ENCODE data around the gene NDUFA8.

NDUFA8 gene

DNA sequence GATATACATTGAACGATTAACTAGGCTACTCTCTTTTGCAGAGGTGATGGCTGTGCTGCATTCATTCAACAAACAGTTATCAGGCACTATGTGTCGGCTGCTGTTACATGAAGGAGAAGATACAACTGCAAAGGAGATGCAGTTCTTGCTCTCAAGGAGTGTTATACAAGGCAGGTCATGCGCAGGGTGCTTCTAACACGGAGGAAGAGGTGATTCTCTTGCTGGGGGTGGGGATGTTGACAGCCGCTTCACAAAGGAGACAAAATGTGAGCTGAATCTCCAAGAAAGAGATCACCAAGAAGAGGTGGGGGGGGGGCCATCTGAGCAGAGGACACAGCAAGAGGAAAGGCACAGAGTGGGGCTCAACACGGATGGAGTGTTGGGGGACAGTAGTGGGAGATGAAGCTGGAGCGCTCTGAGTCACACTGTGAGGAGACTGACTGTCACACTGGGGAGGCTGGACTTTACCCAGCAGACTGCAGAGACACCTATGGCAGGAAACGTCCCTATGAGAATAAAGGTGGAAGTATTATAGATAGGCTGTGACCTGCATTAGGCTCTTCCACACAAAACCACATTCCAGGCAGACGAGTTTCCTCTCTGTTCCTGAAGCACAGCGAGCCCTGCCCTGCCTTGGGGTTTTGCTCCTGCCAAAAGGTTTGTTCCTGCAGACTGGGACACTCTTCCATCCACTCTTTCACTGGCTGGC, 20.9 kb downstream of the NDUFA8 start:
- DNase-seq (ENCODE audit: low spot score), result no peak
- no peak for FAIRE-seq

DNA sequence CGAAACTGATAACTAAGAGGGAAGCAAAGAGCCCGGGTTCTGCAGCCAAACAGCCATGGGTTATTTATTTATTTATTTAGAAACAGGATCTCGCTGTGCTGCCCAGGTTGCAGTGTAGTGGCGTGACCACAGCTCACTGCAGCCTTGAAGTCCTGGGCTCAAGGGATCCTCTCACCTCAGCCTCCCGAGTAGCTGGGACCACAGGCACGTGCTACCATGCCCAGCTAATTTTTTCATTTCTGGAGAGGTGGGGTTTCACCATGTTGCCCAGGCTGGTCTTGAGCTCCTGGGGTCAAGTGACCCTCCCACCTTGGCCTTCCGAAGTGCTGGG, 24.1 kb downstream of the NDUFA8 start:
- no peak for FAIRE-seq
- no peak for DNase-seq (ENCODE audit: low spot score)

DNA sequence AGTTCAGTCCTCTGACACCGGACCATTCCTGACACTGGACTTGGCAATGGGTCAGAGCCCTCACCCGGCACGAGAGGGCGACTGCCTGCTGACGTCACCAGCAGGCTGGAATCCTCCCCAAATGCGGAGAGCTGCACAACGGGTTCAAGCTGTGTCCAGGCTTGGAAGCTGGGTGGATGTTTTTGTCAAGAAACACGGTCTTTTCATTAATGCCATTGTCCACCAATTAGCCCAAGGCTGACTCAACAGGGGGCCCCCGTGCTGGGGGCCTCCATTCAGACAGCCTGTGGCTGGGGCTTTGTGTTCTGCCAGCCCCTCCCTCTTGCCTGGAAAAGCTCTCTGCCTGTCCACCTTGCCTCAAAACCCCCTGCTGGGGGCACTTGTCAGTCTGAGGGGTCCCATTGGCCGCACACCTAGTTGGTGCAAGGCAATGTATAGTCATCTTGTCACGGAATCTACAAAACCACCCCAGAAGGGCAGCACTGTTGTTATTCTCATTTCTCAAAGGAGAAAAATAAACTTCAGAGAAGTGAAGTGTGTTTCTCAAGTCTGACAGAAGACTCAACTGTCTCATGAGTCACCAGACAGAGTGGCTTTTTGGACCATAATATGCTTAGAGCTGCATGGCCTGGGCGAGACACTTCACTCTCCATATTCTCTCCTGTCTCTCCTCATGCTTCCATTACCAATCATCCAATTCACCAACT, 24.6 kb downstream of the NDUFA8 start:
- FAIRE-seq, result no peak

DNA sequence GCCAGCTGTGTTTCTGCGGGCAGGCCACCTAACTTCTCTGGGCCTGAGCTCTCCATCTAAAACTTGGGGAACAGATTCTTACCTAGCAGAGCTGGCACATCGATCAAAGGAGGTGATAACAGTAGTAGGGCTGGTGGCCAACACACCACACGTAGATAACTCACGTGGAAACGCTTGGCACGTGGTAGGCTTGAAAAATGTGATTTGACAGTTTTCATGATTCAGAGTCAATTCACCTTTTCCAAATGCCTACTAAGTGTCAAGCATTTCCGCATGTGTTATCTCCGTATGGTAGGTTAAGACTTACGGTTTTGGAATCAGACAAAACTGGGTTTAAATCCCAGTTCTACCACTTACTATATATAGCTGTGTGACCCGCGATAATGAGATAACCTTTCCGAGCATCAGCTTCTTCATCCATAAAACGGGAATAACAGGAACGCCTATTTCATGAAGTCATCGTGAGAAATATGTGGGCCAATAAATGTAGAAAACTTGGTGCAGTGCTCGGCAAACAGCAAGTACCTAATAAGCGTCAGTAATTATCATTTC, 25.5 kb downstream of the NDUFA8 start:
- no peak for FAIRE-seq
- DNase-seq (ENCODE audit: low spot score), result no peak

More for the DNA sequence above, 24.6 kb downstream of the NDUFA8 start:
- no peak for DNase-seq (ENCODE audit: low spot score)

DNA sequence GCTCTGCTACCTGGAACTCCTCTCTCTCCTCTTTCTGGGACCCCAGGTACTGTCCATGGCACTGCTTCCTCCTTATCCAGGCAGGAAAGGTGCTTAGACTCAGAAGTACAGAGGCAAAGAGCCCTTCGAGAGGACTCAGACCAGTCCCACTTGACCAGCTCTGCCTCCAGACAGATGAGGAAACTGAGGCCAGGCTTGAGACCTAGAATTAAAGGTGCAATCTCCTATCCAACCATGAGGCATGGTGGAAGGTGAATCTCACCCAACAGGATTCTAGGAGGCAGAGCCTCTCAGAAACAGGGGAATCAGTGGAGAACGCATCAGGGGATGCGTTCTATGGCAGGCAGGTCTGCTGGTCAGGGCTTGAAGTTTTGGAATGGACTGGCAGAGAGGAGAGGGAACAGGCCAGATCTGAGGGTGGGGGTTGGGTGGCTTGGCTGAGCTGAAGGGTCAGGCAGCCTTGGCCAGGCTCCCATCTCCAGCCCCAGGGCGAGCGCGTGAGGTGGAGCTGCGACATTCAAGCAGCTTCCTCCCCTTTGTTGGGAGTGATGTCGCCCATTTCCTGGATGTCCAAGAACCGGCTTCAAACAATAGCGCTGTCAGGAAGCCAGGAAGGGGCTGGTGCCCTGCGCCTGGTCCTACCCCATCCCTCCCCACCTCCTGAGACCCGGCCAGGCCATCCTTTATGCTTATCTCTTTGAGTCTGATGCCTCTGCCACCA, 26.2 kb downstream of the NDUFA8 start:
- DNase-seq (ENCODE audit: low spot score) (no peak), FAIRE-seq (no peak)

DNA sequence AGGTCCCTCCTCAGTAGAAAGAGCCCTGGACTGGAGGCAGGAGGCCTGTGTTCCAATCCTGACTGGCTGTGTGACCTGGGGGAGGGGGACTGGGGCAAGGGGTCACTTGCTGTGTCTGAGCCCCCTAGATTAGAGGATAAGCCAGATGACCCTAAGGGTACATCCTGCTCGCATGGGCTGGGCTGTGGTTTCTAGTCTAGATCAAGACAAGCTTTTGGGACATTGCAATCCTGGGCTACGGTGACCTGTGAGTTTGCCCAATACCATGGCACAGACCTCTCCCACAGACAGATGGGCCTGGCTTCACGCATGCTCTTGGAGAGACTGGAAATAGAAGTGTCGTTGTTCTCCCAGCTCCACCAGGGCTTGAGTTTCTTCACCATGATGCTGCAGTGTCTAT, 27.0 kb downstream of the NDUFA8 start:
- FAIRE-seq (no peak), DNase-seq (ENCODE audit: low spot score) (no peak)

DNA sequence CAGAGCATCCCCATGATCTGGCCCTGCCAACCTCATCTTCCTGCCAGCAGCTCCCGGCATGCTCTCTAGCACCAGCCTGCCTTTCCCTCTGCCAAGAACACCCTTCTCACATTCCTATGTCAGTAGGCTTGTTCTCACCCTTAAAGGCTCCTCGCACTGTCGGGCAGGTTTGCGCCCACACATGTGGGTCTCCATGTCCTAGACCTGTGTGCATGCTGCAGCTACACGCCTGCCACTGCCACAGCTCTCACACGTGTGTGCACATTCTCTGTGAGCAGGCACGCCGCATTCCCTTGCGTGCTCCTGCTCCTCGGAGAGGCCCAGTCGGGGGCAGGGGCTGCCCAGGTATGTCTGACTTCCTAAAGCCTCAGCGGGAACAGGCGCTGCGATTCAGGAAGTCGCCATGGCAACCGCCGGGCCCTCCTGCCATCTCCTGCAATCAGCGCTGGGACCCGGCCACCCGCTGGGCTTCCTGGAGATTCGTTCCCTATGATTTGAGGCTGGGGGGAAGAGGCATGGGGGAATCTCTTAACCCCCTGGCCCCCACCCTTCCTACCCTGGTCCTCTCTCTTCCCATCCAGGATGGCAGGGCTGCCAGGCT, 28.1 kb downstream of the NDUFA8 start:
- no peak for DNase-seq (ENCODE audit: low spot score)

DNA sequence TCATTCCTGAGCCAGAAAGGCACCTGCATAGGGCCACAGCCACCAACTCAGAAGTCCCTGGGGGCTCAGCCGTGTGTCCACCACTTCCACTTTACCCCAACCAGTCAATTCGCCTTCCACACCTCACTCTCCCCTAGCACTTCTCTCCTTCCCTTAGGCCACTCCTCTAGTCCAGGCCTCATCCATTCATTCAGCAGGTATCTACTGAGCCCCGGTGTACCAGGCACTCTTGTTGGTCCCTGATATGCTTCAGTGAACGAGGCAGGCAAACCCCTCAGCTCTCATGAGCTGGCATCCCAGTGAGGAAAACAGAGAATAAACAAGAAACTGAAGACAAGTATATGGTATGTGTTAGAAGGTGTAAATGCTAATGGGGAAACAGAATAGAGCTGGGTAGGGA, 28.7 kb downstream of the NDUFA8 start:
- FAIRE-seq, result no peak
- DNase-seq (ENCODE audit: low spot score), result no peak

More for the DNA sequence above, 28.1 kb downstream of the NDUFA8 start:
- no peak for FAIRE-seq

DNA sequence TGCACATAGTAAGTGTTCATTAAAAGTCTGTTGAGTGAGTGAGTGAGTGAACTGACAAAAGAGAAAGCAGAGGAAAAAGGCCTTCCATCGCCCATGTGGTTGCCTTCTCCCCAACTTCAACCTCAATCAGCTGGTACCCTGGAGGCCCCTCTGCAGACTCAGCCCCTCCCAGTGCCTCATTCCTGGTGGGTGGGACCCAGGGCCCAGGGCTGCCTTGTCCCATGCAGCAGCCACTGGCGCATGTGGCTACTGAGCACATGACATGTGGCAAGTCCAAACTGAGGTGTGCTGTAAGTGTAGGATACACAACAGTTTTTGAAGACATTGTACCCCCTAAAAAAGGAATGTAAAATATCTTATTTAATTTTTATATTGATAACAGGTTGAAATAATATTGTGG, 29.6 kb downstream of the NDUFA8 start:
- no peak for FAIRE-seq

DNA sequence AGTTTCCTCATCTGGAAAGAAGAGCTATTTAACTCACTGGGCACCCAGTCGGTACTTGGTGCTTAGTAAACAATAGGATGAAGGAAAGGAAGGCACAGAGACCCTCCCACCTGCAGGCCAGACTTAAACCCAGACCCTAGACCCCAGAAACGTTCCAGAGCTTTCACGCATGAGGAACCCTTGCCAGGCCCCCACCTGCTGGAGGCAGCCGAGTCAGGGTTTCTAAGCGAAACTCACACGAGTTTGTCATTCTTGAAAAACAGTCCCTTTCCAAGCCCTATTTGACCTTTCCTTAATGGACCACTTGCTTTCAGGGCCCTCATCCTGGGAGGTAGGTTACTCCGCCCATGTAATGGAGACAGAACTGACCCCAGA, 30.6 kb downstream of the NDUFA8 start:
- FAIRE-seq (no peak), DNase-seq (ENCODE audit: low spot score) (no peak)

More for the DNA sequence above, 29.6 kb downstream of the NDUFA8 start:
- no peak for DNase-seq (ENCODE audit: low spot score)

DNA sequence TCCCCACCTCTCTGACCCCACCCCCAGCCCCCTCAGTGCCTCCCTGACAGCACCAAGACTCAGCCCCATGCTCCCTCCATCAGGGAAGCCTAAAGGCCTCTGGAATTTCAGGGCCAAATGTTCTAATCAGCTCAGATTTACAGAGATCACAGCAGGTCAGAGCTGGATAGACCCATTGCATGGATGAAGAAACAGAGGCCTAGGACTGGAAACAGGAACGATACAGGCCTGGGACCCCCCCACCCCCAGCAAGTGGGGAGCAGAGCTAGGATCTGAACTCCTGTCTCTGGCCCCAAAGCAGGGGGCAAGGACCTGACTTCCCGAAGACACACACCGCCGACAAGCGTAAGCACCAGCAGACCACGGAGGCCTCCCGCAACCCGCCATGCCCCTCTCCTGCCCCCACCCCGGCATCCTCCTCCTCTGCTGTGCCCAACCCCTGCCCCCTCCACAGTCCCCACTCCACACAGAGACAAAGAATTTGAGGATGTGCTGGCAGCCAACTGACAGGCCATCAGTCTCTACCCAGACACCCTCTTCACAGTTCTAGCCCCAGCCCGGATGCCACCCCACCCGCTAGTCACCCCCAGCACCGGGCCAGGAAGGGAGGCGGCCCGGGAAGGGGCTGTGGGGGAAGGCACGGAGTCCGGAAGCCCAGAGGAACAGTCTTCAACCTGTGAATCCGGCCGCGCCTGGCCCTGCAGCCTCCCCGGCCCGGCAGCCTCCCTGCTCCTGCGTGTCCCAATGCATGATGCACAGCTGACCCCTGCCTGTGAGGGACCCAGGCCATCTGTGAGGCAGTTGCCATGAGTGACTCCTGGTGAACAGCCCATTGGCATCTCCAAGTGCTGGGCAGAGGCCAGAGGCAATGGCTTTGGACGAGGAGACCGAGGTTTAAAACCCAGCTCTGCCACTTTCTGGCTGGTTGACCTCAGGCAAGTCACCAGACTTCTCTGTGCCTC, 31.3 kb downstream of the NDUFA8 start:
- no peak for FAIRE-seq
- DNase-seq (ENCODE audit: low spot score), result no peak

DNA sequence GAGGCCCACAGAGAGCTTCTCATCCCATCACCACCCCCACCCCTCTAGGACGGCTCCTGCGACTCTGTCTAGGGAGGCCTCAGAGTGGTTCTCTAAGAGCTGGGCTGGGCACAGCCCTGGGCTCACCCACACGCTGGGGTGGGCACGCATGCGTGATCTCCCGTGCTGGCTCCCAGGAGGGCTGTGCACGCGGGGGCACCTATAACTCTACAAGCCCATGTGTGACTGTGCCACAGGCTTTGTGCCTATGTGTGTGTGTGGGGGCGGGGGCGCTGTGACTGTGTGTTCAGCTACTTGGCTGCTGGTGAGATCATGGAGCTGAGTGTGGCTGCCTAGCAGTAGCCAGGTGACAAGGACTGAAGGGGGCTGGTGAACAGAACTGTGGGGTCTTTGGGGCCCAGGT, 32.2 kb downstream of the NDUFA8 start:
- no peak for FAIRE-seq

DNA sequence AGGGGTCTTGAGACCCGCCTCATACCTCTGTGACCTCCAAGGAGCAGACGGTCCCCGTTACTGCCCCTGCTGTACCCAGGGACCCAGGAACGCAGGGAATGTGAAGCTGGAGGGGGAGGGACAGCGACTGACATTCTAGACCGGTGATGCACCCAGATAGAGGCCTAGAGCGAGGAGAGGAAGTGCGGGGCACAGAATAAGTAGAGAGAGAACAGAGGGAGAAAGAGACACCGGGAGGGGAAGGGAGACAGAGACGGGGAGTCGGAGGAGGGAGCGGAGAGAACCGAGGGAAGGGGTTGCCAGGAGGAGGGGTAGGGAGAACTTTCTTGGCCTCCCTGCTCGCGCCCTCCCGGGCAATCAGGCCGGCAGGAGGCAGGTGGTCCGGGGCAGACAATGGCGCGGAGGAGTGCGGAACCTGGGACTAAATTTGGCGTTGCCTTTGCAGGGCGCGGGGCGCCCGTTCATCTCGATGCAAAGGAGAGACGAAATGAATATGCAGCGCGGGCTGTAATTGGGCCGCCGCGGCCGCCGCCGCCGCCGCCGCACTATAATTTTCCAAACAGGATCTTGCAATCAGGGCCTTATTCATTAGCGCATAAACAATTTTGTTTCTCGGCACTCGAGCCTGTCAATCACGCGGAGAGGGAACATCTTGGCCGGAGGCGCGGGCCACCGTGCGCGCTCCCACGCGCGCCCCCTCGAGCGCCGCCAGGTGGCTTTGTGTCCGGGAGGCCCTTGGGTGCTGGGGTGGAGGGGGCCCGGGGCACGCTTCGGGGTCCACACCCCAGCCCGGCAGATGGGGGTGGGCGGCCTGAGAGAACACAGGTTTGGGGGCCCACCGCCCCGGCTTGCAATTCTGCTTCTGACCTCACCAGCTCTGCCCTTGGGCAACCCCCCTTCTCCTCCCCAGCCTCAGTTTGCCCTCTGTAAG, 33.0 kb downstream of the NDUFA8 start:
- no peak for FAIRE-seq
- DNase-seq (ENCODE audit: low spot score), result no peak

More for the DNA sequence above, 32.2 kb downstream of the NDUFA8 start:
- DNase-seq (ENCODE audit: low spot score), result no peak

DNA sequence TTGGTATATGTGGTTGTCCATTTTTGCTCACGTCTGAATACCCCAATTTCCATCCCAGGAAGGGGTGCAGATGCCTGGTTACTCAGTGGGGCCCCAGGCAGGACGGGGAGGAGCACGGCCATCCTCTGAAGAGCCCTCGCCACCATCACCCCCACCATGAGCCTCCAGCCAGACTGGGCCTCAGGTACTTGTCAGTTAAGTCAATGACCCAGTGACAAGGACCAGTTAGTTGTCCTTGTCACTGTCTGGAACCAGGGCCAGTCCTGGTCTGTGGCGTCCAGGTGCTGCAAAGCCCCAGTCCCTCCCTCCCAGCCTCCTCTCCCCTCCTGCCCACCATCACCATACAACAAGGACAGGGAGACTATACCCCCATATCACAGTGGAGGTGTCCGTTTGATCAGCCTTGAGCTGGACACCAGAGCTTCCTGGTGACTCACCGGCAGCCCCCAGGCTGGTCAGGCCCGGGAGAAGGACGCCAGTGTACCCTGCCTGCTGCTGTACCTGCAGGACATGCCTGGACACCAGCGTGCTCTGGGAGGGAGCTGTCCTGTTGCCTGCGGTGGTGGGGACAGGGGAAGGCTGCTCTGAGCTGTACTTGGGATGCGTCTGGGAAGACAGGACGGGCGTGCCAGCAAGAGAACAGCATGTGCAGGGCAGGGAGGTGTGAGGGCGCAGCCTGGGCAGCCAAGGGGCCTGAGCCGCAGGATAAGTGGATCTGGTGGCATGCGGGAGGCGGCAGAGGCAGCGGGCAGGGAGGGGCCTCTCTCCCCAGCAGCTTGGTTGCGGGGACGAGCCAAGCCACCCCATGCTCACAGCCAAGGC, 33.9 kb downstream of the NDUFA8 start:
- no peak for FAIRE-seq

DNA sequence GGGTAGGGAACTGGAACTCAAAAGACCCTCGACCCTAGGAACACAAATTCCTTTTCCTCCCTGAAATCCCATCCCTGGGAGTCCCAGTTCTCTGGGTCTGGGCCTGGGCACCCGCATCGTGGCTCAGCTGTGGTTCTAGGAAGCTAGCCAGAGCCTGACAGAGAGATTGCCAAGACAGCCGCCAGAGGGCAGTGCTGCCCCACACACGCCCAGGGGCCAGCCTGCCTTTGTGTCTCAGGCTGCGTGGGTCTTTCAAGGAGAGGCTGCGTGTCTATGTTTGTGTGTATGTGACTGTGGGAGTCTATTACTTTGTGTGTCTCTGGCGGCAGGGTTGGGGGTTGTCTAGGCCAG, 34.4 kb downstream of the NDUFA8 start:
- DNase-seq (ENCODE audit: low spot score) (peak; percentile 54), FAIRE-seq (no peak)

More for the DNA sequence above, 33.9 kb downstream of the NDUFA8 start:
- no peak for DNase-seq (ENCODE audit: low spot score)

DNA sequence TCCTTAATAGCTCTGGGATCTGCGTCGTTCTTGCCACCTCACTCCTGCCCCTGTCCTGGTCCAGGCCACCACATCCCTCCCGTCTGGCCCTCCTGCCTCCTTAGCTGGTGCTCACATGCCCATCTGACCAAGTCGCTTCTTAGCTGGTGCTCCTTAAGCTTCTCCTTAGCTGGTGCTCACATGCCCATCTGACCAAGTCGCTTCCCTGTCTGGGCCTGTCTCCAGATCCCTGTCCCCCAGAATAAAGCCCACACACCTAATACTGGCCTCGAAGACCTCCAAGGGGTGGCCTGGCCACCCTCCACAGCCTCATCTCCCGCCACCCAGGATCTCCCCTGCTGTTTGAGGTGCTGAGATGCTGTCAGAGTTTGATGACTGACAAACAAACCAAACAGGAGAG, 35.1 kb downstream of the NDUFA8 start:
- no peak for DNase-seq (ENCODE audit: low spot score)
- FAIRE-seq, result no peak

DNA sequence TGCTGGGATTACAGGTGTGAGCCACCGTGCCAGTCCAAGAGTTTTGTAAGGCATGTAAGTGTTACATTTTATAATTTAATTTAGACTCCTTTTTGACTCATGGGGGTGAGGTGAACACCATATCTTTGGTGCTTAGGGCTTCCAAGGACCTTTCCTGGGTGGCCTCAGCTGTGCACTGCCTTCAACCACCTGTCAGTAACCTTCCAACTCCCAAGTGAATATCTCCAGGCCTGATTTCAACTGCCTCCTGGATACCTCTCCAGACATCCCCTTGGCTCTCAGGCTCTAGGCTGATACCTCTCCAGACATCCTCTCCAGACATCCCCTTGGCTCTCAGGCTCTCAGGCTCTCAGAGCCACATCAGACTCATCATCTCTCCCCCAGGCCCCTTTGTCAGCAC, 35.5 kb downstream of the NDUFA8 start:
- DNase-seq (ENCODE audit: low spot score) (no peak), FAIRE-seq (no peak)

DNA sequence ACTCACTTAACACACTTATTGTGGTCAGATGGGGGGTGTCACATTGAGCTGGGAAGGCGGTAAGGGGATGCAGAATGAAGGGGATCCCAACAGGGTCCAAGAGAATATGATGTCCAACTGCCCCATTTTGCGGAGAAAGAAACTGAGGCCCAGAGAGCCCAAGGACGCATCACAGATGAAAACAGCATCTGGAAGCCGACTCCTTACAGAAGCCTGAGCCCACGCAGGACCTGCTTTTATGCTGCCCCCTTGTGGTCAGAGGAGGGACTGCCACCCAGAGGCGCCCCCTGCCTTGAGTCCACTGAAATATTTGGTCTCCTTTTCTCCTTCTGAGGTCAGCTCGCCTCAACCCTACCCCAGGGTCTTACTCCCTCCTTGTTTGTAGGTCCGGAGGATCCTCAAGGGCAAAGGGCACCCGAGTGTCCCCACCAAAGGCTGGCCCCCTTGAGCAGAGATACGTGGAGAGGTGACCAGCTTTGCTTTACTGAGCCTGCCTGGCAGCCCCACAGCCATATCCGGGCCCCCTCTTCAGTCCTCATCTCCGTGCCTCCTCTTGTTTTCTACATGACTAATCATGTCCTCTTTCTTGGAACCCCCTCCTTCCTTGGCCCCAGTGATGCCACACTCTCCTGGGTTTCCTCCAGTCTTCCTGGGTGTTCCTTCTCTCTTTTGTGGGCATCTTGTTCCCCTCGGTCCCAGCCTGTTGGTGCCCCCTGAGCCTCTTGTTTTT, 36.5 kb downstream of the NDUFA8 start:
- no peak for DNase-seq (ENCODE audit: low spot score)
- FAIRE-seq, result no peak

All from RCC 7860 (cell line).